ENCODE results near the gene FOXO3. TPM values are rescaled to one million over a fixed set of nuclear protein-coding genes. Genes with fewer than 3 reads are reported as not detected.

FOXO3 gene
- total and polyA plus RNA-seq, 7 donors, result 20.6 to 160 (median 76.5) TPM

DNA sequence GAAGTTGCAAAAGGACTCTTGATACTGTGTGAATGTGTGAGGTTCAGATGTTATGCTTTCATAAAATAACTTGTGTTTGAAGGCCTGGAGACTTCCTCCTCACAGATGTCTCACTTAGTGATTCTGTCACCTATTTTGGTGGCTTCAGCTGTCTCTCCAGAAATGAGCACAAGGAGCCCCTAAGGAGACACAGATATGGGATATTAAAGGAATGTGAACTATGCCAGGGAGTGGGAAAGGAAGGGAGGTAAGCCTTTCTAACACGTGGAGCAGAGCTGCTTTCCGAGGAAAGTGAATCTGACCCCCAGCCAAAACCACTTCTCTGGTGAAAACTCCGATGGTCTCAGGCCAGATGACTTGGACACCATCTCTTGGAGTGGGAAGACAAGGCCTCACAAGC, 10.5 kb upstream of the FOXO3 start:
- ATAC-seq (no peak), DNase-seq (no peak)
- Histone ChIP-seq H3K4me3 (no peak overlapping the region), H3K9me3 (no peaks in the 10 kb centered on the region), H3K27me3 (ENCODE audit: insufficient read depth in 3 of 3, low read length in 2 of 3) (no peaks in the 10 kb centered on the region), H3K36me3 (ENCODE audit: insufficient read depth in 1 of 2, low read depth in 1 of 2) (no peaks in the 10 kb centered on the region), H3K4me1 (peaks cover 17% of the 10 kb centered on the region), H3K27ac (no peak overlapping the region)
- intact Hi-C loops (cut with DNase I), result no loop called here
- no peak for TF ChIP-seq CTCF (IDR thresholded peaks at IDR 0.05)
- WGBS, 3 donors, result 33 to 68% (median 41%) methylated on average over 3 of the region's 3 CpGs

DNA sequence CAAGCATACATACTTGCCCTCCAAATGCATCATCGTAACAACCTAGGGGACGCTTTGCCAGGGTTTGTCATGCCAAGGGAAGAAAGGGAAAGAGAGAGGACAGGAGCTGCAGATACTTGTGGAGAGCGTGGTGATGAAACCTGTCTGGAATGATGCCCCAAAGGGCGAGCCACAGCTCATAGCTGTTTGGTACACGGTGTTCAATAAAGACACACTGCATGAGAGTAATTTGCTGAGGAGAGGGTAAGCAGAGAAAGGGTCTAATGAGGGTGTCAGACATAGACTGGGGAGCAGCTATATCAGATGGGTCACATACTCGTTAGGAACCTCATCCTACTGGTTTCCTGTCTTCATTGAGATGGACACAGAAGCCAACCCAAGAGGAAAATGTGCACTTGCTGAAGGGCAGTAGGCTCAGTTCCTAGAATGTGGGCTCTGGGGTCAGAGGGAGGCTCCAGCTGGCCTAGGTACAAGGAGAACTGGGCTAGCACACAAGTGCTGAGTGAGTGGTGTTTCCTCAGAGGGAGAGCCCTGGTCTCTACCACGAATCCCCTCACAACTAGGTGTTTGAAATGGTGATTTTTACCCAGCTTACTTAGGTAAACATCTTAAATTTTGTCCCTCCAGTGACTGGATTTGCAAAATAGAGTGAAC, 5.2 kb upstream of the FOXO3 start:
- intact Hi-C loops (cut with DNase I), result loop anchor here (5.0 kb wide), 4 partner anchors 37 to 517 kb away; no protein-coding TSS in a partner anchor
- Histone ChIP-seq H3K4me1 (peaks cover 31% of the 10 kb centered on the region), H3K9me3 (no peaks in the 10 kb centered on the region), H3K4me3 (peak overlapping the region; percentile 32), H3K36me3 (ENCODE audit: insufficient read depth in 1 of 2, low read depth in 1 of 2) (no peaks in the 10 kb centered on the region), H3K27ac (peak overlapping the region; percentile 95), H3K27me3 (ENCODE audit: insufficient read depth in 3 of 3, low read length in 2 of 3) (no peaks in the 10 kb centered on the region)
- no peak for TF ChIP-seq CTCF (IDR thresholded peaks at IDR 0.05)
- DNase-seq (peak; percentile 63 to 84), ATAC-seq (peak in 3 of 4 donors; percentile 42 to 60 (median 52))
- WGBS, 3 donors, result 31 to 44% (median 31%) methylated on average over 7 of the region's 7 CpGs

- no peaks in the 10 kb centered on the region for H3K9me3 ChIP-seq
- WGBS, 3 donors, result 91 to 96% (median 94%) methylated on average over 5 of the region's 5 CpGs
- no peak for ATAC-seq
- peak overlapping the region; percentile 95 for H3K27ac ChIP-seq
- H3K4me1 ChIP-seq, result peaks cover 31% of the 10 kb centered on the region
- DNase-seq, result no peak
- H3K36me3 ChIP-seq (ENCODE audit: insufficient read depth in 1 of 2, low read depth in 1 of 2), result no peaks in the 10 kb centered on the region
- intact Hi-C loops (cut with DNase I), result loop anchor here (5.0 kb wide), 4 partner anchors 36 to 516 kb away; no protein-coding TSS in a partner anchor
- H3K27me3 ChIP-seq (ENCODE audit: insufficient read depth in 3 of 3, low read length in 2 of 3), result no peaks in the 10 kb centered on the region
- no peak overlapping the region for H3K4me3 ChIP-seq
- no peak for TF ChIP-seq CTCF (IDR thresholded peaks at IDR 0.05)
Observed at GRCh38 chr6:108556250-108556649, 4.5 kb upstream of the FOXO3 start.

DNA sequence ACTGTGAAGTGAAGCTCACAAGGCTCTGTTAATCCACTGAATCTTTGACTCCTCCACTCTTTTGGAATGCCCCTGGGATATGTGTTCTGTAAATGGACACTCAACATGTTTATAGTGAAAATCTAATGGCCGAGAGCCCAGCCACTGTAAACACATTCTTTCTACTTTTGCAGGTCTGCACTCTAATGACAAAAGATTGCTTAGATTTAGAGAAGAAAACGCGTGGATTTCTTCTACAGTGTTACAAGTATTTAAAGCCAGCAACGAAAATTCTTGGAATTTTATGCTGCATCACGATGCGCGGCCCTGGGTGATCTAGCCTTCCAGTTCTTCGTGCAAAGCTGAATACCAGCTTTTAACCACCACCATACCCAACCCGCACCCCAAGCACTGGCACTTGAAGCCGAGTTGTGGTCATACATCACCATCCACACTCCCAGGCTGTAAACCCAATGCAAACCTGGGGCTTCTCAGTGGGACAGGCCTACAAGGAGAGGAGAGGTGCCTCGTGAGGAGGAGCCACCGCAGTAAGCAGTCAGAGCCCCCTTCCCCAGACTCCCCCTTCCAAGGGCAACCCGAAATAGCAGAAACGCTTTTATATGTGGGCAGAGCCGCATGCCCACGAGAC, 3.7 kb upstream of the FOXO3 start:
- Histone ChIP-seq H3K9me3 (no peaks in the 10 kb centered on the region), H3K4me3 (peak overlapping the region; percentile 76), H3K4me1 (peaks cover 31% of the 10 kb centered on the region), H3K36me3 (ENCODE audit: insufficient read depth in 1 of 2, low read depth in 1 of 2) (no peaks in the 10 kb centered on the region), H3K27ac (peak overlapping the region; percentile 95), H3K27me3 (ENCODE audit: insufficient read depth in 3 of 3, low read length in 2 of 3) (no peaks in the 10 kb centered on the region)
- no peak for TF ChIP-seq CTCF (IDR thresholded peaks at IDR 0.05)
- DNase-seq (no peak), ATAC-seq (no peak)
- intact Hi-C loops (cut with DNase I), result loop anchor here (5.0 kb wide), 4 partner anchors 35 to 515 kb away; no protein-coding TSS in a partner anchor
- 24 to 41% (median 31%) methylated on average over 16 of the region's 16 CpGs for WGBS, 3 donors

Measured in psoas muscle (tissue), 8 donors.